Measurements from ENCODE around the gene RAD54L. TPM values are rescaled to one million over a fixed set of nuclear protein-coding genes. Genes with fewer than 3 reads are reported as not detected.

The RAD54L gene
- total RNA-seq, 1 donor from 2014 or later: 0.26 TPM

DNA sequence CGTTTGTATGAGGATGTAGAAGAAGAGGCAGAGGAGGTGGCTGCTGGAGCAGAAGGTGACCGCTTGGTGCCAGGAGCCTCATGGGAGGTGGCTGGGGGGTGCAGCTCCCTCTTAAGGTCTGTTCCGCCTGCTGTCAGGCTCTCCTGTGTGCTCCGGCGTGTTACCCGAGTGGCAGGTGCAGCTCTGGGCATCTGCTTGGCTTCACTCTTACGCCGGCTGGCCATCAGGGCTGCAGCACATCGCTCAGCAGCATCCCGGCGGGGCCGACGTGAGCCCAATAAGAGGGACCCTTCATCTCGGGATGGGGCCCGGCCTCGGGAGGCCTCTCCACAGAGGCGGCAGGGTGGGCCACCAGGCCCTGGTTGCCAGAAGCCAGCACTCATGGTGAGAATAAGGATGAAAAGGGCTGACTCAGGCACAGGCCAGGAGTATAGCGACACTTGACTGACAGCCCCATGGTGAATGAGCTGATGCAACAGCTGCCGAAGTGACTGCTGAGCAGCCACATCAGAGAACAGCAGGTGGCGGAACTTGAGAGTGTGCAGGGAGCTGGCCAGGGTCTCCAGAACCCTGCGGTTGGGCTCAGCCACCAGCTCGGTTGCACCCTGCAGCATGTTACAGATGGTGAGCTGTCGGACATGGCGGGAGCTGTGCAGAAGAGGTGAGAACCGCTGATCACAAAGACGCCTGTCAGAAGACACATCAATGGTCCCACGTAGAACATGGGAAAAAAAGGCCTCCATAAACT is 38.3 kb downstream of the RAD54L start:
- TF ChIP-seq, protein P1, sequence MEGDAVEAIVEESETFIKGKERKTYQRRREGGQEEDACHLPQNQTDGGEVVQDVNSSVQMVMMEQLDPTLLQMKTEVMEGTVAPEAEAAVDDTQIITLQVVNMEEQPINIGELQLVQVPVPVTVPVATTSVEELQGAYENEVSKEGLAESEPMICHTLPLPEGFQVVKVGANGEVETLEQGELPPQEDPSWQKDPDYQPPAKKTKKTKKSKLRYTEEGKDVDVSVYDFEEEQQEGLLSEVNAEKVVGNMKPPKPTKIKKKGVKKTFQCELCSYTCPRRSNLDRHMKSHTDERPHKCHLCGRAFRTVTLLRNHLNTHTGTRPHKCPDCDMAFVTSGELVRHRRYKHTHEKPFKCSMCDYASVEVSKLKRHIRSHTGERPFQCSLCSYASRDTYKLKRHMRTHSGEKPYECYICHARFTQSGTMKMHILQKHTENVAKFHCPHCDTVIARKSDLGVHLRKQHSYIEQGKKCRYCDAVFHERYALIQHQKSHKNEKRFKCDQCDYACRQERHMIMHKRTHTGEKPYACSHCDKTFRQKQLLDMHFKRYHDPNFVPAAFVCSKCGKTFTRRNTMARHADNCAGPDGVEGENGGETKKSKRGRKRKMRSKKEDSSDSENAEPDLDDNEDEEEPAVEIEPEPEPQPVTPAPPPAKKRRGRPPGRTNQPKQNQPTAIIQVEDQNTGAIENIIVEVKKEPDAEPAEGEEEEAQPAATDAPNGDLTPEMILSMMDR (IDR thresholded peaks at IDR 0.05; ENCODE audit: insufficient read depth, low read length, severe bottlenecking): no peak
- DNase-seq (ENCODE audit: low read depth) (no peak), FAIRE-seq (no peak)
- H3K27me3 ChIP-seq (ENCODE audit: control insufficient read depth, insufficient read depth, low read length): no peaks in the 10 kb centered on the region
- H3K4me3 ChIP-seq (ENCODE audit: low read depth, low read length): no peak overlapping the region
- peaks cover 15% of the 10 kb centered on the region for H3K36me3 ChIP-seq (ENCODE audit: control insufficient read depth, insufficient read depth, low read length)

DNA sequence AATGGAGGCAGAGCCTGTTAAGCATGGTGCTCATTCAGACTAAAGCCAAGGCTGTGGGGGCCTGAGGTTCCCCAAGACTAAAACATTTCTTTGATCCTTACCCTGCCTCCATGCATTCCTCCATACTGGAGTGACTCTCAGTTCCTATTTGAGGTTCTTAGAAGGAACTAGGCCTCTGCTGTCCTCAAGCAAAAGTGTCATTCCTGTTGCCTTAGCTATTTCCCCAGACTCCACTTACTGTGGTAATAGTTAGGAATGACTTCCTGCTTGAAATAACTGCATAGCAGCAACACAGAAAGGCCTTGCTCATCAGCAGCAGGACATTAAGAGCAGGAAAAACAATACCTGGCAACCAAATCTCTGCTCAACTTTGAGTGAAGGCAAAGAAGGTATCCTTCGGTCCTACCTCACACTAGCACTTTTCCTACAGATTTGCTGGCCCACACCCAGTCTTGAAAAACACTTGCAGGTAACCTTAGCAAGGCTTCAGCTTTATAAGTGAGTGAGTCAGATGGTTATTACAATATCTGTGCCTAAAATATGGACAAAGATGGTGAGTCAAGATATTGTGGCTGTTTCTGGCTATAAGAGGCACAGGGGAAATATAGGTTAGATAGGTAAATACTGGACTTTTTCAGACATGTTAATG is 41.0 kb downstream of the RAD54L start:
- TF ChIP-seq, protein P1 (IDR thresholded peaks at IDR 0.05; ENCODE audit: insufficient read depth, low read length, severe bottlenecking): no peak
- Histone ChIP-seq H3K36me3 (ENCODE audit: control insufficient read depth, insufficient read depth, low read length) (peaks cover 11% of the 10 kb centered on the region), H3K27me3 (ENCODE audit: control insufficient read depth, insufficient read depth, low read length) (no peaks in the 10 kb centered on the region), H3K4me3 (ENCODE audit: low read depth, low read length) (no peak overlapping the region)
- FAIRE-seq (no peak), DNase-seq (ENCODE audit: low read depth) (peak; percentile 92)

DNA sequence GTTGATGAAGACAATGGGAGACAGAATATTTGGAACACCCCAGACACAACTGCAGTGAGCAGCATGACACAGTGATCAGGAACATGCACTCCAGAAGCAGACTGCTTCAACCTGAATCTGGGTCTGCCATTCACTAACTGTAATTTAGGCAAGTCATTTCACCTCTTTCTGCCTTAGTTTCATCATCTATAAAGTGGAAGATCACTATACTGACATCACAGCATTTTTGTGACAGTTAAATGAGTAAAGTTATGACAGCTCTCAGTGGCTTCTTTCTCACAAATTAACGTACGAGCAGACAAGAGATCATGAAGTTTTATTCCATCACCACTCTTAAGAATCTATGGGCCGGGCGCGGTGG is 41.6 kb downstream of the RAD54L start:
- no peak for DNase-seq (ENCODE audit: low read depth)
- no peak for FAIRE-seq
- Histone ChIP-seq H3K4me3 (ENCODE audit: low read depth, low read length) (no peak overlapping the region), H3K36me3 (ENCODE audit: control insufficient read depth, insufficient read depth, low read length) (peaks cover 10% of the 10 kb centered on the region), H3K27me3 (ENCODE audit: control insufficient read depth, insufficient read depth, low read length) (no peaks in the 10 kb centered on the region)
- TF ChIP-seq, protein P1 (IDR thresholded peaks at IDR 0.05; ENCODE audit: insufficient read depth, low read length, severe bottlenecking): no peak

DNA sequence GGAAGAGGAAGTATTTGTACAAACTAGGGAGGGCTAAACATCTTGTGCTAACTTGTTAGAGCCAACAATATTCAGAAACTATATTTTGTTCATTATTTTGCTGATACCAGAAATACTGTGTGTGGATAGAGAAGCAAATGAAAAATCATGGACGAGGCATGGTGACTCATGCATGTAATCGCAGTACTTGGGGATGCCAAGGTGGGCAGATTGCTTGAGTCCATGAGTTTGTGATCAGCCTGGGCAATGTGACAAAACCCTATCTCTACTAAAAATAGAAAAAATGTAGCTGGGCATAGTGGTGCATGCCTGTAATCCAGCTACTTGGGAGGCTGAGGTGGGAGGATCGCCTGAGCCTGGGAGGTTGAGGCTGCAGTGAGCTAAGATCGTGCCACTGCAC is 42.4 kb downstream of the RAD54L start:
- TF ChIP-seq, protein P1 (IDR thresholded peaks at IDR 0.05; ENCODE audit: insufficient read depth, low read length, severe bottlenecking): no peak
- H3K27me3 ChIP-seq (ENCODE audit: control insufficient read depth, insufficient read depth, low read length): no peaks in the 10 kb centered on the region
- H3K36me3 ChIP-seq (ENCODE audit: control insufficient read depth, insufficient read depth, low read length): peaks cover 10% of the 10 kb centered on the region
- DNase-seq (ENCODE audit: low read depth) (no peak), FAIRE-seq (no peak)
- no peak overlapping the region for H3K4me3 ChIP-seq (ENCODE audit: low read depth, low read length)

DNA sequence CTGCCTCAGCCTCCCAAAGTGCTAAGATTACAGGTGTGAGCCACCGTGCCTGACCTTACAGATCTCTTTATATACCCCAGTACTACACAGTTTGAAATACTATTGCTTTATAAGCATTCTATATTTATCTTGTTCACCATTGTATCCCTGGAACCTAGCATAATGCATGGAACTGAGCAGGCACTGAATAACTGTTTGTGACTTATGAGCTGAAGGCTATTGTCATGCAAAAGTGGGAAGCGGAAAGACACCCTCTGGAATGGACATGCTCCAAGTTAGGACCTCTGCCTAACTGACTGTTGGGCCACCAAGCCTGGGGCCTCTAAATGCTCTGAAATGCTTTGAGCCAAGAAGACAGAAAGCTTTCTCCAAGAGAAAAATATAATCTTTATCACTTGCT is 47.7 kb downstream of the RAD54L start:
- H3K4me3 ChIP-seq (ENCODE audit: low read depth, low read length): no peak overlapping the region
- no peak for FAIRE-seq

More for the DNA sequence above, 47.7 kb downstream of the RAD54L start:
- Histone ChIP-seq H3K27me3 (ENCODE audit: control insufficient read depth, insufficient read depth, low read length) (no peaks in the 10 kb centered on the region), H3K36me3 (ENCODE audit: control insufficient read depth, insufficient read depth, low read length) (peaks cover 13% of the 10 kb centered on the region)
- no peak for DNase-seq (ENCODE audit: low read depth)
- TF ChIP-seq, protein P1 (IDR thresholded peaks at IDR 0.05; ENCODE audit: insufficient read depth, low read length, severe bottlenecking): no peak

Measured in bronchial epithelial cell (primary cell).